H9 (cell line): ENCODE data around the gene ASTN2. TPM values are rescaled to one million over a fixed set of nuclear protein-coding genes. Genes with fewer than 3 reads are reported as not detected.

Experiments
- DNase-seq: peaks from one replicate; pipeline ENCODE4 v3.0.0-alpha.2; 2017
- H2AFZ ChIP-seq: one replicate; pipeline ENCODE4 v1.6.1; 2013; ENCODE audit warnings: mild to moderate bottlenecking, low read length, control low read depth, moderate library complexity
- H2AK5ac ChIP-seq: 2 replicates; pipeline ENCODE4 v1.6.1; 2013; ENCODE audit warnings: low read length, control low read depth, mixed read lengths; ENCODE audit not compliant: insufficient read length
- H2BK120ac ChIP-seq: one replicate; pipeline ENCODE4 v1.6.1; 2013; ENCODE audit warnings: low read depth, mild to moderate bottlenecking, low read length, control low read depth, inconsistent platforms; ENCODE audit not compliant: poor library complexity, severe bottlenecking
- H2BK12ac ChIP-seq: 2 replicates; pipeline ENCODE4 v1.6.1; 2013; ENCODE audit warnings: low read length, control low read depth, mixed read lengths, low read depth; ENCODE audit not compliant: insufficient read length
- H2BK15ac ChIP-seq: 2 replicates; pipeline ENCODE4 v1.6.1; 2013; ENCODE audit warnings: low read depth, low read length, control low read depth
- H2BK20ac ChIP-seq: one replicate; pipeline ENCODE4 v1.6.1; 2013; ENCODE audit warnings: low read depth, mild to moderate bottlenecking, low read length, control low read depth, inconsistent platforms; ENCODE audit not compliant: poor library complexity, severe bottlenecking
- H2BK5ac ChIP-seq: 2 replicates; pipeline ENCODE4 v1.6.1; 2013; ENCODE audit warnings: low read length, control low read depth, mixed read lengths; ENCODE audit not compliant: insufficient read length
- H3K14ac ChIP-seq: 2 replicates; pipeline ENCODE4 v1.6.1; 2013; ENCODE audit warnings: low read length, control low read depth; ENCODE audit not compliant: insufficient read depth
- H3K18ac ChIP-seq: 2 replicates; pipeline ENCODE4 v1.6.1; 2013; ENCODE audit warnings: low read depth, mild to moderate bottlenecking, mixed read lengths, low read length, control low read depth; ENCODE audit not compliant: insufficient read length
- H3K23ac ChIP-seq: 2 replicates; pipeline ENCODE4 v1.6.1; 2013; ENCODE audit warnings: low read length, control low read depth, mixed read lengths, low read depth; ENCODE audit not compliant: insufficient read length
- H3K23me2 ChIP-seq: 2 replicates; pipeline ENCODE4 v1.6.1; 2013; ENCODE audit warnings: low read depth, mild to moderate bottlenecking, mixed read lengths, low read length, control low read depth; ENCODE audit not compliant: insufficient read length, poor library complexity, severe bottlenecking
- H3K27ac ChIP-seq: 2 replicates; pipeline ENCODE4 v1.5.1; 2013; ENCODE audit warnings: low read length, control low read depth, mixed read lengths, low read depth; ENCODE audit not compliant: insufficient read length
- H3K27me3 ChIP-seq: 2 replicates; pipeline ENCODE4 v1.6.1; 2013; ENCODE audit warnings: low read length, control low read depth, inconsistent platforms; ENCODE audit not compliant: insufficient read depth
- H3K4ac ChIP-seq: 2 replicates; pipeline ENCODE4 v1.6.1; 2013; ENCODE audit warnings: low read depth, mild to moderate bottlenecking, control low read depth, inconsistent platforms, low read length, moderate library complexity
- H3K4me1 ChIP-seq: 2 replicates; pipeline ENCODE4 v1.6.1; 2013; ENCODE audit warnings: low read length, control low read depth, inconsistent platforms; ENCODE audit not compliant: insufficient read depth
- H3K4me2 ChIP-seq: 2 replicates; pipeline ENCODE4 v1.6.1; 2013; ENCODE audit warnings: low read length, control low read depth, mixed read lengths; ENCODE audit not compliant: insufficient read length, insufficient read depth
- H3K56ac ChIP-seq: 2 replicates; pipeline ENCODE4 v1.6.1; 2013; ENCODE audit warnings: low read depth, mild to moderate bottlenecking, mixed read lengths, low read length, control low read depth; ENCODE audit not compliant: insufficient read length
- H3K79me1 ChIP-seq: 2 replicates; pipeline ENCODE4 v1.6.1; 2013; ENCODE audit warnings: low read depth, mild to moderate bottlenecking, moderate library complexity, low read length, control low read depth, inconsistent platforms; ENCODE audit not compliant: insufficient read depth, poor library complexity, severe bottlenecking
- H3K79me2 ChIP-seq: 2 replicates; pipeline ENCODE4 v1.6.1; 2013; ENCODE audit warnings: low read length, control low read depth, inconsistent platforms; ENCODE audit not compliant: insufficient read depth
- H3K9ac ChIP-seq: 2 replicates; pipeline ENCODE4 v1.6.1; 2013; ENCODE audit warnings: low read length, control low read depth, mixed read lengths; ENCODE audit not compliant: insufficient read length; ENCODE audit errors: extremely low read depth
- H3K9me3 ChIP-seq: one replicate; pipeline ENCODE4 v1.6.1; 2013; ENCODE audit warnings: low read depth, low read length, inconsistent platforms; ENCODE audit not compliant: control insufficient read depth
- H3T11ph ChIP-seq: one replicate; pipeline ENCODE4 v1.6.1; 2013; ENCODE audit warnings: mild to moderate bottlenecking, low read length, control low read depth, inconsistent platforms
- H4K20me1 ChIP-seq: one replicate; pipeline ENCODE4 v1.6.1; 2013; ENCODE audit not compliant: control insufficient read depth, insufficient read length, insufficient read depth
- H4K5ac ChIP-seq: 2 replicates; pipeline ENCODE4 v1.6.1; 2013; ENCODE audit warnings: low read depth, mild to moderate bottlenecking, mixed read lengths, low read length, control low read depth; ENCODE audit not compliant: insufficient read length
- H4K8ac ChIP-seq: replicated peaks from 2 replicates; pipeline ENCODE4 v1.6.1; 2013; ENCODE audit warnings: low read length, control low read depth, mixed read lengths, low read depth; ENCODE audit not compliant: insufficient read length
- H4K91ac ChIP-seq: 2 replicates; pipeline ENCODE4 v1.6.1; 2013; ENCODE audit warnings: low read depth, mild to moderate bottlenecking, moderate library complexity, mixed read lengths, low read length, control low read depth; ENCODE audit not compliant: insufficient read length
- H3K27ac Mint-ChIP-seq, 3 experiments: 2 replicates in 2 of 3; 3 replicates in 1 of 3; pipeline ENCODE4 v1.8.0; 2020 to 2021; ENCODE audit warnings: mixed read lengths in 3 of 3, mild to moderate bottlenecking in 1 of 3, moderate library complexity in 1 of 3
- H3K27me3 Mint-ChIP-seq: 2 replicates; pipeline ENCODE4 v1.8.0; 2021; ENCODE audit warnings: low read depth, mild to moderate bottlenecking, moderate library complexity, mixed read lengths
- H3K36me3 Mint-ChIP-seq, 3 experiments: 2 replicates in 2 of 3; 3 replicates in 1 of 3; pipeline ENCODE4 v1.8.0; 2020 to 2021; ENCODE audit warnings: low read depth in 3 of 3, mixed read lengths in 3 of 3; ENCODE audit not compliant: insufficient read depth in 1 of 3
- H3K4me1 Mint-ChIP-seq, 2 experiments: 2 replicates each; pipeline ENCODE4 v1.8.0; 2020; ENCODE audit warnings: mixed read lengths in 2 of 2
- H3K4me3 Mint-ChIP-seq, 2 experiments: 2 replicates in 1 of 2; 3 replicates in 1 of 2; pipeline ENCODE4 v1.8.0; 2020 to 2021; ENCODE audit warnings: mild to moderate bottlenecking in 2 of 2, mixed read lengths in 2 of 2, moderate library complexity in 1 of 2
- H3K9me3 Mint-ChIP-seq, 2 experiments: 2 replicates in 1 of 2; 3 replicates in 1 of 2; pipeline ENCODE4 v1.8.0; 2020; ENCODE audit warnings: mild to moderate bottlenecking in 2 of 2, mixed read lengths in 2 of 2, moderate library complexity in 1 of 2
- CTCF ChIP-seq: fragments of 200-600 bp; sonication (generic); conservative IDR thresholded peaks from 3 replicates; pipeline ENCODE4 v1.8.0; 2021; ENCODE audit warnings: antibody characterized with exemption, mild to moderate bottlenecking
- WGBS: extraction: QIAGEN DNeasy Blood & Tissue Kit; methylation state at CpG from one replicate; pipeline ENCODE4 v1.1.7; 2013; ENCODE audit warnings: missing lambda C conversion rate, low lambda C conversion rate, mixed read lengths; ENCODE audit not compliant: insufficient read length; ENCODE audit errors: extremely low coverage; 5-methylcytosine and 5-hydroxymethylcytosine counted together
- total RNA-seq: library from RNA; stranded (reverse); gene quantifications from 2 replicates; pipeline ENCODE4 v1.2.1, GENCODE V29; 2021

ASTN2 gene
- total RNA-seq, 1 experiment from 2014 or later, result 9.7 TPM

DNA sequence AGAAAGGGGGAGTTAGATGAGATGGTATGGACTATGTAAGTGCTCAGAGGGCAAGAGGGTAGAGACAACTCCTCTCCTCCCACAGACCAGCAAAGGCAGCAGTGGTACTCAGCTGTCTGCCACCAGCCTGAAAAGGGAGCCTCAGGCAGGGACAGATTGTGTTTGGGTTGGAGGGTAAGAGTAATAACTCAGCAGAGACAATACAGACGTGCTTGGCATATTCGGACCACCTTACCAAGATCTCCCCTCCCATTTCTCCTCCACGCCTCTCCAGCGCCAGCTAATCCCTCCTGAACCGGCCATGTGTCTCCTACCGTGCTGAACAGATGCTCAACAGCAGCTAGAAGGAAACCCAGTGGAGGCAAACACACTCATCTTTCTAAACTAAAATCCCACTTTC, 180.8 kb downstream of the ASTN2 start:
- Histone ChIP-seq H4K91ac (no peak overlapping the region), H3K9me3 (no peaks in the 10 kb centered on the region), H4K20me1 (no peaks in the 10 kb centered on the region), H3K4ac (no peak overlapping the region), H4K8ac (no peak overlapping the region), H2BK20ac (no peak overlapping the region), H3K27ac (no peak overlapping the region), H3K23ac (no peak overlapping the region), H3T11ph (no peak overlapping the region), H3K4me2 (no peak overlapping the region), H2BK12ac (no peak overlapping the region), H3K9ac (no peak overlapping the region), H3K79me1 (no peaks in the 10 kb centered on the region), H3K18ac (no peak overlapping the region), H3K56ac (no peak overlapping the region), H3K23me2 (no peaks in the 10 kb centered on the region), H2BK5ac (no peak overlapping the region), H2AK5ac (no peak overlapping the region), H2AFZ (no peak overlapping the region), H3K14ac (no peak overlapping the region), H2BK15ac (no peak overlapping the region), H4K5ac (no peak overlapping the region), H3K79me2 (no peaks in the 10 kb centered on the region), H3K27me3 (no peaks in the 10 kb centered on the region), H3K4me1 (no peaks in the 10 kb centered on the region), H2BK120ac (no peak overlapping the region)
- peaks cover 8 to 29% of the 10 kb centered on the region in 2 experiments for H3K4me1 Mint-ChIP-seq
- peak overlapping the region in 1 of 3 experiments; percentile 37; a peak in 1 of 7 replicates for H3K27ac Mint-ChIP-seq
- DNase-seq, result no peak
- H3K9me3 Mint-ChIP-seq, result no peaks in the 10 kb centered on the region
- no peaks in the 10 kb centered on the region for H3K27me3 Mint-ChIP-seq
- H3K4me3 Mint-ChIP-seq, result no peak overlapping the region
- no peaks in the 10 kb centered on the region for H3K36me3 Mint-ChIP-seq
- WGBS, result no CpG with 5 or more reads among the region's 6 CpGs
- TF ChIP-seq CTCF, result no peak
